22Rv1 (cell line): Measurements from ENCODE around the gene GRIK4.

ENCODE experiments used
- CTCF ChIP-seq: fragments of 450-650 bp; IDR thresholded peaks from 2 replicates; pipeline ENCODE4 v1.5.1; 2017; ENCODE audit warnings: mild to moderate bottlenecking
- ZFX ChIP-seq: fragments of 450-650 bp; IDR thresholded peaks from 2 replicates; pipeline ENCODE4 v1.6.1; 2017; ENCODE audit warnings: antibody characterized with exemption, borderline replicate concordance

- TF ChIP-seq CTCF (no peak), ZFX (no peak)
Measured at GRCh38 chr11:120590472-120590871, 78.9 kb downstream of the GRIK4 start.
